ENCODE results near the gene NUPR2. TPM values are rescaled to one million over a fixed set of nuclear protein-coding genes. Genes with fewer than 3 reads are reported as not detected.

Gene NUPR2
- total and polyA plus RNA-seq, 9 of the 15 experiments (the other 6 are each of a cell fraction or from before 2014, with no cell fraction given): not detected

GRCh38 chr7:56106108-56107073, 9.8 kb downstream of the NUPR2 start, which contains the start of gene CHCHD2 (continued):
- TF ChIP-seq POU5F1 (IDR thresholded peaks at IDR 0.05; ENCODE audit: borderline replicate concordance, low read depth, low read length, partially characterized antibody) (no peak), RFX1 (IDR thresholded peaks at IDR 0.05) (no peak), IRF2 (CRISPR knock-in tag; IDR thresholded peaks at IDR 0.05) (no peak), HDAC6 (IDR thresholded peaks at IDR 0.05; ENCODE audit: low read depth, low read length) (no peak), GTF2E2 (tag; IDR thresholded peaks at IDR 0.05) (peak; percentile 90), FOXK2 (conservative IDR thresholded peaks at IDR 0.05 in 1 of 2, IDR thresholded peaks at IDR 0.05 in 1 of 2; ENCODE audit: low read depth in 2 of 2) (peak in 1 of 2 experiments; percentile 37; a peak in 2 of 4 replicates), DDX20 (tag; IDR thresholded peaks at IDR 0.05; ENCODE audit: low read depth) (no peak), POLR2B (IDR thresholded peaks at IDR 0.05; ENCODE audit: low read depth, partially characterized antibody) (peak; percentile 97), KAT8 (IDR thresholded peaks at IDR 0.05; ENCODE audit: low read depth) (no peak), ZNF384 (IDR thresholded peaks at IDR 0.05; ENCODE audit: low read depth, low read length) (peak; percentile 33; the same call in 1 of the 2 replicates), CHAMP1 (IDR thresholded peaks at IDR 0.05) (peak; percentile 9; the same call in 1 of the 2 replicates), SREBF1 (IDR thresholded peaks at IDR 0.05; ENCODE audit: borderline replicate concordance, low read depth, low read length) (no peak), ZKSCAN1 (IDR thresholded peaks at IDR 0.05; ENCODE audit: low read depth, low read length) (0 out of 2 replicates have a peak, but pooled peaks have one; percentile 26), HMGXB4 (CRISPR knock-in tag; IDR thresholded peaks at IDR 0.05) (no peak), ZNF77 (CRISPR knock-in tag; IDR thresholded peaks at IDR 0.05) (no peak), HNRNPK (IDR thresholded peaks at IDR 0.05; ENCODE audit: low read depth, low read length, poor library complexity, severe bottlenecking) (no peak), KAT7 (CRISPR knock-in tag; IDR thresholded peaks at IDR 0.05; ENCODE audit: borderline replicate concordance) (peak; percentile 24; the same call in 1 of the 2 replicates)
- TF ChIP-seq, protein P1, sequence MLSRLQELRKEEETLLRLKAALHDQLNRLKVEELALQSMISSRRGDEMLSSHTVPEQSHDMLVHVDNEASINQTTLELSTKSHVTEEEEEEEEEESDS (CRISPR knock-in tag; IDR thresholded peaks at IDR 0.05): no peak
- TF ChIP-seq, protein P2, sequence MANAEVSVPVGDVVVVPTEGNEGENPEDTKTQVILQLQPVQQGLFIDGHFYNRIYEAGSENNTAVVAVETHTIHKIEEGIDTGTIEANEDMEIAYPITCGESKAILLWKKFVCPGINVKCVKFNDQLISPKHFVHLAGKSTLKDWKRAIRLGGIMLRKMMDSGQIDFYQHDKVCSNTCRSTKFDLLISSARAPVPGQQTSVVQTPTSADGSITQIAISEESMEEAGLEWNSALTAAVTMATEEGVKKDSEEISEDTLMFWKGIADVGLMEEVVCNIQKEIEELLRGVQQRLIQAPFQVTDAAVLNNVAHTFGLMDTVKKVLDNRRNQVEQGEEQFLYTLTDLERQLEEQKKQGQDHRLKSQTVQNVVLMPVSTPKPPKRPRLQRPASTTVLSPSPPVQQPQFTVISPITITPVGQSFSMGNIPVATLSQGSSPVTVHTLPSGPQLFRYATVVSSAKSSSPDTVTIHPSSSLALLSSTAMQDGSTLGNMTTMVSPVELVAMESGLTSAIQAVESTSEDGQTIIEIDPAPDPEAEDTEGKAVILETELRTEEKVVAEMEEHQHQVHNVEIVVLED (CRISPR knock-in tag; IDR thresholded peaks at IDR 0.05): peak; percentile 50; the same call in 1 of the 2 replicates
- TF ChIP-seq, protein P3, sequence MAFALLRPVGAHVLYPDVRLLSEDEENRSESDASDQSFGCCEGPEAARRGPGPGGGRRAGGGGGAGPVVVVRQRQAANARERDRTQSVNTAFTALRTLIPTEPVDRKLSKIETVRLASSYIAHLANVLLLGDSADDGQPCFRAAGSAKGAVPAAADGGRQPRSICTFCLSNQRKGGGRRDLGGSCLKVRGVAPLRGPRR (CRISPR knock-in tag; IDR thresholded peaks at IDR 0.05): no peak
